NCI-H128 (cell line): Measurements from ENCODE around the gene SIN3A.

Source experiments
- DNase-seq: peaks from one replicate; lab custom pipeline; 2025; ENCODE audit not compliant: unreplicated experiment; lab: John Stamatoyannopoulos, UW

Gene SIN3A

GRCh38 chr15:75380773-75381172, 70.7 kb downstream of the SIN3A start:
- DNase-seq, result no peak

DNA sequence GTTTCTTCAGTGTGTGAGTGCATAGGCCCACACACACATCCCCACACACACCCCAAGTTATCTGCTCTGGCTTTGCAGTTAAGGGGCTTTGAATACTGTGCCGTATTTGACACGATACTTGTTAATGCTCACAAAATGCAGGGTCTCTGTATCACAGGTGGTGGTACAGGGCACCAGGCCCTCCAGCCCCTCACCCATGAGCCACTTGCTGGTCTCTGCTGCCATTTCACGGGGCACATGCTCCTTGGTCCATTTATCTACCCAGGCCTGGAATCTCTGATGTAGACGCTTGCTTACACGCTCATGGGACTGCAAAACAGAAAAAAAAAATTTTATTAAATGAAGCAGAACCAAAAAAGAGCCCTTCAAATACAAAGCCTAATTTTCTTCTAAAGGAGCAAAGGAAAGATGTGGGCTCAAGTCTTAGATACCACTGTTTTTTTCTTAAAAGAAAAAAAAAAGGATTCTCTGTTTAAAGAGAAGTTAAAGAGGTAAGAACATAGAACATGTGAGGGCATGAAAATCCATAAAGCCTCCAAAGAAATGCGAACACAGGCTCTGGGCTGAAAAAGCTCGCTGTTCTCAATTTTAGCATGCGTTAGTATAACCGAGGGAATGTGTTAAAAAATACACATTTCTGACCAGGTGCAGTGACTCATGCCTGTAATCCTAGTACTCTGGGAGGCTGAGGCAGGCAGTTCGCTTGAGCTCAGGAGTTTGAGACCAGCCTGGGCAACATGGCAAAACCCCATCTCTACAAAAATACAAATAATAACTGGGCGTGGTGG, 79.4 kb downstream of the SIN3A start:
- DNase-seq, result no peak

DNA sequence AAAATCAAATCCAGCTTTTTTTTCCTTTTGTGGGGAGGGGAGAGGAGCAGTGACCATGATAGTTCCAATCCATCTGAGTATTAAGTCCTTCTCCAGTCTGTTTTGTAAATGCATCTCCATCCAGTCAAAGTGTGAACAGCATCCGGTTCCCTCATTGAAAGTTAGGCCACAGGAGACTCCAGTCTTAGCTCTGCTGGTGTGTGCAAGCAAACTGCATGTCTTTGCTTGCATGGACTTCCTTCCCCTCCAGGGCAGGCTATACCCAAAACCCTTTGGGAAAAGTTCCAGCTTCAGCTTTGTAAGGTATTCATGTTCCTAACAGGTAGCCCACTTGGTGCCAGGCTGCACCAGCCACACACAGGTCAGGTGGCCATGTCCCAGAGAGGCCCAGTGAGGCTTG, 80.0 kb downstream of the SIN3A start:
- no peak for DNase-seq

DNA sequence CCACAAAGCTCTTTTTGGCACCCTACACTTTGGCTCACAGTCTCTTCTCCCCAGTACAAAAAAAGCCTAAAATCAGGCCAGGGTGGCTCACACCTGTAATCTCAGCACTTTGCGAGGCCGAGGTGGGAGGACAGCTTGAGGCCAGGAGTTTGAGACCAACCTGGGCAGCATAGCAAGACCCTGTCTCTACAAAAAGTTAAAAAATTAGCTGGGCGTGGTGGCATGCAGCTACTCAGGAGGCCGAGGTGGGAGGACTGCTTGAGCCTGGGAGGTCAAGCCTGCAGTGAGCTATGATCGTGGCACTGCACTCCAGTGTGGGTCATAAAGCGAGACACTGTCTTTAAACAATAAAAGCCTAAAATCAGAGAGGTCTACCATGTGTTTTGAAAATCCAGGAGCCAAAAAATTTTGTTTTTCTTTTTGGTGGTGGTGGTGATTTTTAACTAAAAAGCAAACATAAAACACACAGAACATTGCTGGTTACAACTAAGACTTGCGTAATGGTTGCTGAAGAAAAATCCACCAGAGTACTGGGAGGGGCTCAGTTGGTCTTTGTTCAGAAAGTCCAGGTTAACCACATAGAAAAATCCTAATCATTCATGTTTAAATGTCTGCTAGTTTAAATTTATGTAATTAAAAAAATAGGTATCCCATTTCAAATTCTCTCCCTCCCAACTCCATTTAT, 81.5 kb downstream of the SIN3A start:
- DNase-seq, result no peak

GRCh38 chr15:75368689-75369239, 82.7 kb downstream of the SIN3A start:
- DNase-seq, result no peak

DNA sequence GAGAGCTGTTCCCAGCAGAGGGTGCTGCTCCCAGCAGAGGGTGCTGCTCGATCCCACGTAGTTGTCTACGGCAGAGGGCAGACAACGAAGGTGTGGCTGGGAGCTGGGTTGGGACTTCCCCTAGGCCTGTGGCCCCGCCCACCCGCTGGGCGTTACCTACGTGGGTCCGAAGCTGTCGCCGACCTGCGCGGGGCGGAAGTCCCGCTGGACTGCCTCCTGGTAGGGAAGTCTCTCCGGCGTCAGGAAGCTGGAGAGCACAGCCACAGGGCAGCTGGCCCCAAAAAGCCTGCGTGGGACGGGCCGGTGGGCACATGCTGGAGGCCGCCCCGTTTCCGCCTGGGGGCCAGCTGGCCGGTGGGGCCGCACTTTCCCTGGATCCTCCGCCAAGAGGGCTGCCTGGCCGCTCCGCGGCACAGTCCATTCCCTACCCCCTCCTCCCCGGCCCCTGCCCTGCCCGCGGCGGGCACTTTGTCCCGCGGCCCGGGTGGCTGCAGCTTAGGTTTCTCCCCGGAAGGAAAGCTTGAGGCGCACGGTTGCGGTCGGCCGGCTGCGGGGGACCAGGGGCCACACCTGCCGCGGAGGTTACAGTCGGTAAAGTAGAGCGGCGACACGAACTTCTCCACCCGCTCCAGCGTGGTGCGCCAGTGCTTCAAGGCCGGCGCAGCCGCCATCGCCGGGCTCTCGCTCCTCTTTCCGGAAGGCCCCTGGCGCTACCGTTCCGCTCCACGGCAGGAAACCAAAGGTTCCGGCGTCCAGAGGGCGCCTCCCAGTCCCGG, 83.4 kb downstream of the SIN3A start, which contains the start of gene MAN2C1:
Gene MAN2C1, minus strand, starts transcription at position 695 of the 776 bp plus-strand sequence. Its CDS starts 24 bp downstream, at position 671.
- peak; percentile 85 for DNase-seq

DNA sequence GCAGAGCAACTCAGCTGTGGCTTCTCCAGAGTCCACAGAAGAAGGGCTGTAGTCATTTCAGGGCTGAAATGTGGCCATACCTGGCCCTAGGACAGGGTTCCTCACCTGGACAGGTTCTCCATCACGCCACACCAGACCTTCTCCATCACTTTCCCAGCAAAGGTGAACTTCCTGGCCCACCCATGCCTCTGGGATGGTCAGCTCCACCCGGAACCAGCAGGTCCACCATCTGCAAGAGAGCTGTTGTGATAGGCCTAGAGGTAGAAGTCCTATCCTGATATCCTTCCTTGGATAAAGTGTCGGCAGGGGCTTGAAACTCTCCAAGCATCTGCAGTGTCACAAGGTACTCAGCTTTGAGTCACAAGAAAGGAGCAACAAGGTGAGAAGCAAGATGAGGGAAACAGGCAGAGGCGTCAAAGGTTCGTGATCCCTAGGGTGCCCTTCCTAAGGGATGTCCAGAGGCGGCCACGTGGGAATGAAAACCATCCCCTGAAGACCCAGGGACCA, 84.0 kb downstream of the SIN3A start:
- DNase-seq, result no peak

DNA sequence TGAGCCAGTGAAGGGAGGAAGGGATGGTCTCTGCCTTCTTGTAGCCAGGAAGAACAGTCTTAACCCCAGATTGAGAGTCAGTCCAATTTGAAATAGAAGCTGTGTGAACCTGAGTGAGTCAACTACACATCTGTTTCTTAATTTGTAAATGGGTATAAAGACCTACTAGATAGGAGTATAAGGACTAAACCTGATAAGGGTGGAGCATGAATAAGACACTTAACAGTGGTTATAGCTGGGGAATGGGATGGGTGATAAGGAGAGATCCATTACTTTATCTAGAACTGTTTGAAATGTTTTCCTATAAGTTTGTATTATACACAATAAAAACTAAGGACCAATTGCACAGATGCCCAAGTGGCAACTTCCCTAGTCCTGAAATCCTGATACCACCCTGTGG, 84.5 kb downstream of the SIN3A start:
- DNase-seq, result no peak

DNA sequence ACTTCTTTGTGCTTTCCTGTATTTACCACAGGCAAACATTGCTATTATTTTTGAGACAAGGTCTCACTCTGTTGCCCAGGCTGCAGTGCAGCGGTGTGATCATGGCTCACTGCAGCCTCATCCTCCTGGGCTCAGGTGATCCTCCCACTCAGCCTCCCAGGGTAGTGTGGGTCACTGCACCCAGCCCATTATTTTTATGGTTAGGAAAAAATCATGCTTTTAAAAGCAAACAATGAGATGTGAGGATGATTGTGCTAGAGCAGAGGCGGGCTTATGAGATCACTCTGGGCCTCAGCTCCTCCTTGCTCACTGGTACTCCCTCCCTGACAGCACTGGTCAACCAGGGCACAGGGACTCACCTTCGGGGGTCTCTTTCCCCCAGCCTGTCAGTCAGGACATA, 85.3 kb downstream of the SIN3A start:
- DNase-seq, result no peak

DNA sequence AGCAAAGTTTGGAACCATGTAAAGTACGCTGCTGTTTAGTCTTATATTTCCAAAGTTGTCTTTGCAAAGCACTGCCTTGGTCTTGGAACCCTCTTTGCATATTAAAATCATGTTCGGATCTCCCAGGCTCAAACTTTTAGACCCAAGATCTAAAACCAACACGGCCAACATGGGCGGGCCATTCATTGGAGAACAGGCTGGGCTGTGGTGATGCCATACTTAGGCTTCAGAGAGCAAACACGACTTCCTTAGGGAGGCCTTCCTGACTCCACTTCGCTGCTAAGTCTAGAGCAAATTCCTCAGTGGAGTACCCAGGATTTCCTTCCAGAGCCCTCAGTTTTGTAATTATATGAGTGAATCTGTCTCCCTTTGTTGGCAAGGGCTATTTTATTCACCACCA, 86.6 kb downstream of the SIN3A start:
- no peak for DNase-seq

GRCh38 chr15:75363786-75364185, 87.7 kb downstream of the SIN3A start:
- no peak for DNase-seq

DNA sequence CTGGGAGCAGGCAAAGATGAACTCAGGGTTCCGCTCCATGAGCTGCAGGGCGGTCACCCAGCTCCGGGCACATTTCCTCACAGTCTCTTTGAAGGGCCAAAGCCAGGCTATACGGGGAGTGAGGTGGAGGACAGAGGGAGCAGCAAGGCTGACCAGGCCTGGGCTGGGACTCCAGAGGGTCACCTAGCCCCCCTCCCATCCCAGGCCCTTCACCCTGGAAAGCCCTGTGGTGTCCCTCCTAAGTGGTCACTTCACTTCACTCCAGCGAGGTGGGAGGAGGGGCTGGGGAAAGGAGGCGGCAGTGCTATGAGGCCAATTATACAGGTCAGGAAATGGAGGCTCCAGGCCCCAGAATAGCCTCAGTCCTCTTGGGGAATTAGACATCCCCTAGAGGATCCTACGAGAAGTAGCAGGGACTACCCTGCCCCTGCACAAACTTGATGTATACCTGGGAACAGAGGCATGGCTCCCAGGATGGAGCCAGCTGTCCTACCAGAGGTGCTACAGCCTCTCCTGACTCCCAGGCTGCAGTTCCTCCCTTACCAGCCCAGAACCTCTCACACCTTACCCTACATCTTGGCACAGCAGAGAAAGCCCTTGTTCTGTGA, 88.7 kb downstream of the SIN3A start:
- no peak for DNase-seq

- no peak for DNase-seq
These were observed 89.4 kb downstream of the SIN3A start for GRCh38 chr15:75361989-75362641.

DNA sequence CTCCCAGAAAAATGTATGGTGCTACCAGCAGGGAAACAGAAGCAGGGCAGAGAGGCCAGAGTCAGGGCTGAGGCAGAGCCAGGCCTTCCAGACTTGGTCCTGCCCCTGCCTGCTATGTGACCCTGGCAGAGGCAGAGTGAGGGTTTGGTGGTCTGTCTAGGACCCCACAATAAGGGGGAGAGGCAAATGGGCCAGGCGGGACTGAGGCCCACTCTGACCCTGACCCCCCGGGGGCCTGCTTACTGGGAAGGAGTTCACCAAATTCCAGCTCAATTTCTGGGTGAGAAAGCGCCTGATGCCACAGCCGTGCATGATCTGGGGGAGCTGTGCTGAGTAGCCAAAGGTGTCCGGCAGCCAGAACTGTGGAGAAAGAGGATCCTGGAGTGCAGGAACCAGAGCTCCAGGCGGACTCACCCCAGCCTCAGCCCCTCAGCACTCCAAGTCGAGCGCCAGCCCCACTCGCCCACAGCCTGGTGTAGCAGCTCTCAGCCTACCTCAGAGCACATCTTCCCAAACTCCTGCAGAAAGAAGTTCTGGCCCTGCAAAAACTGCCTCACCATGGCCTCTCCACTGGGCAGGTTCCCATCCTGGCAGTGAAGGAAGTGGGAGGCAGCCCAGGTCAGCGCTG, 90.0 kb downstream of the SIN3A start:
- no peak for DNase-seq

DNA sequence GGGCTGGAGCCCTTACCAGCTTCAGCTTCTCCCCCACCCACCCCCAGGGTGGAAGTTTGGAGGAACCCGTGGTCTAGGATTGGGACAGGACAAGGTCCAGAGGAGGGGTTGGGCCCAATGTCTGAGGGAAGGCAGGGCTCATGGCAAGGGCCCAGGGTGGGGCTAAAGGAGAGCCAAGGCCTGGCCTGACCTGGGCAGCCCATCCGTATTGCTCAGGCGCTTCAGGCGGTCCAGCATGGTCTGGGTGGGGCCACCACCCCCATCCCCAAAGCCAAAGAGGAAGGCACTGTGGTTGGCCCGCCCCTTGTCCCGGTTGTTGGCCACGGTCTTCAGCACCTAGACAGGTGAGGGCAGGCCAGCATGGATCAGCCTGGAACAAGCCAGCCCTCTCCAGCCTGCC, 90.6 kb downstream of the SIN3A start:
- DNase-seq, result no peak

- no peak for DNase-seq
These were observed 91.1 kb downstream of the SIN3A start for GRCh38 chr15:75360391-75360790.

DNA sequence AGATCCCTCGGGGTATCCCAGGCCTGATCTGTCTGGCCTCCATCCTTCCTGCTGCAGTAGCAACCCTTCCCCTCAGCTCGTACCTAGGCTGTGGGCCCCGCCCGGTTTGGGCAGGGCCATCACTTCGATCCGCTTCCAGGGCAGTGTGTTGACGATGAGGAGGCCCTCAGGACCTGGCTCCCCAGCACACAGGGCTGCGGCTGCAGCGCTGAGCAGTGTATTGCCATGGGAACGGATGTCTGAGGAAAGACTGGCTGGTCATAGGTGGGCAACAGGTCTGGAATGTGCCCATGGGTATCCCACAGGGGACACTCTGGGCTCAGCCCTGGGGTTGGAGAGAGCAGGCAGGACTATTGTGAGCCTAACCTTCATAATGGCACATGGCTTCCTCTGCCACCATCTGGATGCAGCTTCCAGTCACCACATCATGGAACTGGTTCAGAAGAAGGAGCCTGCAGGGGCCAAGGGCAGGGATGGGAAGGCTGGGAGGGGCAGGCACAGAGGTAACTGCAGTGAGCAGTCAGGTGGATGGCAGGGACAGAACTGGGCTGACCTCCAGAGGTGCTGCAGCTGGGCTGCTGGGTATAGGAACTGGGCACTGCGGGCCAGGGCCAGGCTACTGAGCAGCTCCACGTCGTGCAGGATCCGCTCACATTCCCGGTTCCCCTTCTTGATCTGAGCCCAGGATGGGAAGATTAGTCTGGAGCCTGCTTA, 91.8 kb downstream of the SIN3A start:
- DNase-seq, result no peak

DNA sequence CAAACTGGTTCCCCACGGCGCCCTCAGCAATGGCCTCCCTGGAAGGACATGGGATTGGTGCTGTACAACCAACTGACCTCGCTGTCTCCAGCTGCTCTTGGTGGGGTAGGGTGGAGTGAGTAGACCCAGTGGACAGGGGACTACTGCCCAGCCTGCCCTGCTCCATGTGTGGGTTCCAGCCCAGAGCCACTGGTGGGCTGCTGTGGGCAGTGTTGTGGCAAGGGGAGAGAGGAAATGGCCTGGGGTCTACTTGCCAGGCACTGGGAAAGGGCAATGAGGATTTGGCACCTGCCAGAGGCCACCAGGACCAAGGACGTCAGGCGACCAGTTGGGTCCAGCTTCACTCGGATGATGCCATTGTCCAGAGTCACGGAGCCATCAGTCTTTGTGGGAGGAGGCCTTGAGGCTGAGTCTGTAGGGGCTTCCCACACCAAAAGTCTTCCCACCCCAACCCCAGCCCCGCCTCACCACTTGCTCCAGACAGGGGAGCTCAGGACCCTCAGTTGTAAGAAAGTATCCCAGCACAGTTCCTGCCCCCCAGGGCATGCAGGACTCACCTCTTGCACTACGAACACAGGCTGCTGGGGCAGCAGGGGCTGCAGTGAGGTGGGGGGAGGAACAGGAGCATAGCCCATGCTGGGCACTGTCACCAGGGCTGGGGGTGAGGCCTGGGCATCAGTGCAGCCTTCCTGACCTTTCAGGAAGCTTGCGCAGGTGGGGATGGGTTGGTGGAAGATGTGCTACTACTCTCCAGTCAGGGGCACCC, 92.5 kb downstream of the SIN3A start:
- no peak for DNase-seq
